ENCODE data around the gene C16orf74. TPM values are rescaled to one million over a fixed set of nuclear protein-coding genes. Genes with fewer than 3 reads are reported as not detected.

C16orf74 gene
- total and polyA plus RNA-seq, 2 of the 8 experiments (the other 6 are each of a cell fraction or from before 2014, with no cell fraction given) = 7.3 to 9.3 TPM

DNA sequence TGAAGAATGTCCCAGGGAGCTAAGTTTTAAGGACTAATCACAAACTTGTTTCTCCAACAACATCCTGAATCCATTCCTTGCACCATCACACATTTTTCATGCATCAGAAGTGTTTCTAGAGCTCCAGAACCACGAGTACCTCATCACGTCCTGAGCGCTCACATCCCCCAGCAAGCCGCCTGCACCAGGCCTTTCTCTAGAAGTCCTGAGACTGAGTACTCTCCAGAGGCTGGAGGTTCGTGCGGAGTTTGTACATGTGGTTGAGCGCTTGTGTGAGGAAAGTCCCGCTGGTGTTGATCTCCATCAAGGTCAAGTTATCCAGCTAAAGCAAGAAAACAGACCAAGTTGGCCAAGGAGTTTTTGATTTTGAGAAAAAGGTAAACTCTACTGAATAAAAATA is 72.9 kb downstream of the C16orf74 start:
- Histone ChIP-seq H3K4me3 (ENCODE audit: extremely low read depth in 1 of 4, insufficient read depth in 2 of 4, low read depth in 3 of 4, low read length in 4 of 4) (no peak overlapping the region), H3K4me2 (ENCODE audit: insufficient read depth in 1 of 2, low read depth in 2 of 2, low read length in 2 of 2) (no peak overlapping the region), H3K23me2 (ENCODE audit: low read depth, low read length) (no peaks in the 10 kb centered on the region), H3K36me3 (ENCODE audit: control insufficient read depth in 2 of 4, insufficient read depth in 4 of 4, low read length in 3 of 4) (peaks cover 42 to 77% (median 58%) of the 10 kb centered on the region in 4 experiments), H3K23ac (ENCODE audit: insufficient read length) (no peak overlapping the region), H3K4me1 (replicated peaks in 1 of 4; ENCODE audit: control insufficient read depth in 3 of 4, insufficient read depth in 4 of 4, low read length in 3 of 4) (no peaks in the 10 kb centered on the region), H2AK5ac (ENCODE audit: low read depth, low read length) (no peak overlapping the region), H2BK120ac (replicated peaks; ENCODE audit: low read depth, low read length) (no peak overlapping the region), H2BK12ac (ENCODE audit: low read depth, low read length) (no peak overlapping the region), H3K18ac (ENCODE audit: extremely low read depth, low read length) (no peak overlapping the region), H3K79me2 (ENCODE audit: control insufficient read depth in 1 of 2, insufficient read depth in 2 of 2, low read length in 2 of 2) (no peaks in the 10 kb centered on the region; a peak in 1 of 4 replicates), H3K9ac (replicated peaks in 1 of 4; ENCODE audit: extremely low read depth in 1 of 4, low read depth in 3 of 4, low read length in 3 of 4) (no peak overlapping the region), H2AFZ (ENCODE audit: low read length) (no peak overlapping the region), H4K8ac (ENCODE audit: extremely low read depth, insufficient read depth, low read length) (no peak overlapping the region), H4K5ac (ENCODE audit: insufficient read length, low read depth, low read length) (no peak overlapping the region), H2BK15ac (ENCODE audit: low read length) (no peak overlapping the region), H2BK5ac (ENCODE audit: low read depth, low read length) (no peak overlapping the region), H4K20me1 (replicated peaks in 1 of 2; ENCODE audit: control insufficient read depth in 1 of 2, insufficient read depth in 2 of 2, low read length in 2 of 2) (peaks cover 5 to 20% of the 10 kb centered on the region in 2 experiments), H3K4ac (replicated peaks; ENCODE audit: insufficient read length, low read depth, low read length) (no peak overlapping the region), H2BK20ac (ENCODE audit: low read length) (no peak overlapping the region), H3K27ac (ENCODE audit: low read depth, low read length) (no peak overlapping the region), H4K91ac (replicated peaks; ENCODE audit: insufficient read length, low read length) (no peak overlapping the region), H3K14ac (ENCODE audit: insufficient read length) (no peak overlapping the region), H3K27me3 (replicated peaks in 1 of 4; ENCODE audit: control insufficient read depth in 3 of 4, extremely low read depth in 1 of 4, insufficient read depth in 3 of 4, low read length in 3 of 4) (no peaks in the 10 kb centered on the region), H3K56ac (replicated peaks; ENCODE audit: insufficient read length, low read depth, low read length) (no peak overlapping the region), H3K9me3 (ENCODE audit: insufficient read depth in 2 of 2, low read depth in 1 of 2, low read length in 1 of 2) (no peaks in the 10 kb centered on the region), H3K79me1 (ENCODE audit: low read depth, low read length) (peaks cover 9% of the 10 kb centered on the region; the same call in 1 of the 2 replicates)
- POLR2A ChIA-PET (ENCODE audit: partially characterized antibody) = interaction anchor here (0.7 to 10.5 kb wide), 6 partner anchors 8 to 46 kb away, joined by 3 to 77 read pairs (median 7); partner anchors contain the start of gene GINS2
- no peak for TF ChIP-seq CHD2 (IDR thresholded peaks at IDR 0.05; ENCODE audit: low read length)
- no peak for TF ChIP-seq HDAC2 (IDR thresholded peaks at IDR 0.05; ENCODE audit: borderline replicate concordance in 1 of 2, low read depth in 2 of 2, low read length in 2 of 2)
- TF ChIP-seq NRF1 (IDR thresholded peaks at IDR 0.05; ENCODE audit: low read depth, low read length) = no peak
- no peak for TF ChIP-seq PHF8 (conservative IDR thresholded peaks at IDR 0.05; ENCODE audit: low read depth, low read length)
- no peak for TF ChIP-seq POU5F1 (IDR thresholded peaks at IDR 0.05; ENCODE audit: low read depth, low read length)
- DNase-seq (ENCODE audit: low read depth in 1 of 2, low spot score in 2 of 2) (no peak), FAIRE-seq (no peak)
- CTCF ChIA-PET (ENCODE audit: partially characterized antibody) = interaction anchor here (1.0 to 37.0 kb wide), 8 partner anchors 9 to 189 kb away, joined by 3 to 620 read pairs (median 12); no protein-coding TSS in a partner anchor
- 93% methylated on average over 8 of the region's 8 CpGs; no CpG with 5 or more reads in 1 of the 2 experiments for WGBS, 2 experiments (ENCODE audit: extremely low coverage in 1 of 2, insufficient coverage in 1 of 2, insufficient read length in 1 of 2, insufficient replicate concordance in 2 of 2, low coverage in 1 of 2, low lambda C conversion rate in 2 of 2, missing lambda C conversion rate in 1 of 2)
